Ectodermal cell (in vitro differentiated cells): Measurements from ENCODE around the gene OPN5.

Experiments used
- H3K27ac ChIP-seq: 2 replicates; pipeline ENCODE4 v1.7.0; 2013; ENCODE audit warnings: mild to moderate bottlenecking, low read depth, low read length; ENCODE audit not compliant: insufficient read depth, poor library complexity, severe bottlenecking
- H3K27me3 ChIP-seq: 2 replicates; pipeline ENCODE4 v1.7.0; 2013; ENCODE audit warnings: mild to moderate bottlenecking, low read length; ENCODE audit not compliant: insufficient read depth, control insufficient read depth, poor library complexity, severe bottlenecking
- H3K36me3 ChIP-seq: one replicate; pipeline ENCODE4 v1.7.0; 2013; ENCODE audit warnings: low read length; ENCODE audit not compliant: control insufficient read depth, insufficient read depth
- H3K4me1 ChIP-seq: one replicate; pipeline ENCODE4 v1.7.0; 2013; ENCODE audit warnings: low read length; ENCODE audit not compliant: control insufficient read depth, insufficient read depth
- H3K4me3 ChIP-seq: 2 replicates; pipeline ENCODE4 v1.7.0; 2013; ENCODE audit warnings: low read depth, low read length, control low read depth; ENCODE audit not compliant: insufficient read depth
- H3K9me3 ChIP-seq: 2 replicates; pipeline ENCODE4 v1.7.0; 2013; ENCODE audit warnings: mild to moderate bottlenecking, low read length, moderate library complexity; ENCODE audit not compliant: control insufficient read depth
- WGBS, 2 experiments: methylation state at CpG; one replicate each; pipeline ENCODE4 v1.1.7; 2013; ENCODE audit warnings: missing lambda C conversion rate in 2 of 2; 5-methylcytosine and 5-hydroxymethylcytosine counted together

The OPN5 gene

DNA sequence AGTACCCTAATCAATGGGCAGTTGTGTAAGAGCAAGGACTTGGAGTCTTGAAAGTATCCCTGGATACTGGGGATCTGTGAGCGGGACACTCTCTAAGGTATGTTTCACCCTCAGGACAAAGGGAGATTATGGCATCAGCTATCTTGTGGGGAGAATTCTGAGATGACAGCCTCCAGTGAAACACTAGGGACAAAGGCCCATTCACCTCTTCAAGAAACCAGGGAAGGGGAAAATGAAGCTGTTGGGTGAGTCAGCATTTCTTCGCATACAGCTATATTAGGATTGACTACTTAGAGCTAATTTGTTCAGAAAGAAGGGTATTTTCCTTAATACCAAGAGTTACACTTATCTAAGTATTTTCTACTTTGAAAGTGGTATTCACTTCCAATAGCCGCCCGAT, 35.9 kb downstream of the OPN5 start:
- no peaks in the 10 kb centered on the region for H3K27me3 ChIP-seq
- WGBS, 2 experiments, result 88 to 99% methylated on average over 2 to 3 of the region's 4 CpGs
- H3K36me3 ChIP-seq, result no peaks in the 10 kb centered on the region
- no peak overlapping the region for H3K4me3 ChIP-seq
- H3K4me1 ChIP-seq, result no peaks in the 10 kb centered on the region
- H3K9me3 ChIP-seq, result no peaks in the 10 kb centered on the region
- H3K27ac ChIP-seq, result no peak overlapping the region

- Histone ChIP-seq H3K36me3 (no peaks in the 10 kb centered on the region), H3K27me3 (no peaks in the 10 kb centered on the region), H3K9me3 (no peaks in the 10 kb centered on the region), H3K27ac (no peak overlapping the region), H3K4me1 (no peaks in the 10 kb centered on the region), H3K4me3 (no peak overlapping the region)
- 100% methylated on average over 2 of the region's 3 CpGs for WGBS, 2 experiments
Observed at GRCh38 chr6:47819461-47819860, 37.6 kb downstream of the OPN5 start.

- Histone ChIP-seq H3K27me3 (no peaks in the 10 kb centered on the region), H3K9me3 (no peaks in the 10 kb centered on the region), H3K27ac (no peak overlapping the region), H3K36me3 (no peaks in the 10 kb centered on the region), H3K4me3 (no peak overlapping the region), H3K4me1 (no peaks in the 10 kb centered on the region)
- WGBS, 2 experiments, result 91 to 93% methylated on average over 6 of the region's 6 CpGs
Observed at GRCh38 chr6:47822856-47823554, 41.2 kb downstream of the OPN5 start.

GRCh38 chr6:47832386-47833100, 50.7 kb downstream of the OPN5 start:
- H3K9me3 ChIP-seq, result no peaks in the 10 kb centered on the region
- no peaks in the 10 kb centered on the region for H3K36me3 ChIP-seq
- WGBS, 2 experiments, result 86 to 91% methylated on average over 1 of the region's 2 CpGs
- no peaks in the 10 kb centered on the region for H3K27me3 ChIP-seq
- no peak overlapping the region for H3K27ac ChIP-seq
- no peaks in the 10 kb centered on the region for H3K4me1 ChIP-seq
- no peak overlapping the region for H3K4me3 ChIP-seq

DNA sequence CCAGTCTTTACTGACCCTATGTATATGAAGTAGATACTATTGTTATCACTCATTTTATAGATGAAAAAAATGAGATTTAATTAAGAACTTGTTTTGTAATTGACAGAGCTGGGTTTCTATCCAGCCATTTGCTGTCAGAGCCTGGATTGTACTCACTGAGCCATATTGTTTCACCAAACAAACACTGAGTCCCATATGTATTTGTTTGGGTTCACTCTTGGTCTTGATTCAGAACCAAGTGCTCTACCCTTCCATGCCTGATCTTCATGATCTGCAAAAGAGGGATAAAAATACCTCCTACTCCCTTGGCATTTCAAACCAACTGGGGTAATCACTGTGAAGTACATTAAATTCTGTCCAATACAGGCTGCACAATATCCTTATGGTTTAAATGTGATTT, 52.4 kb downstream of the OPN5 start:
- Histone ChIP-seq H3K27me3 (no peaks in the 10 kb centered on the region), H3K4me1 (no peaks in the 10 kb centered on the region), H3K9me3 (no peaks in the 10 kb centered on the region), H3K27ac (no peak overlapping the region), H3K36me3 (no peaks in the 10 kb centered on the region), H3K4me3 (no peak overlapping the region)

DNA sequence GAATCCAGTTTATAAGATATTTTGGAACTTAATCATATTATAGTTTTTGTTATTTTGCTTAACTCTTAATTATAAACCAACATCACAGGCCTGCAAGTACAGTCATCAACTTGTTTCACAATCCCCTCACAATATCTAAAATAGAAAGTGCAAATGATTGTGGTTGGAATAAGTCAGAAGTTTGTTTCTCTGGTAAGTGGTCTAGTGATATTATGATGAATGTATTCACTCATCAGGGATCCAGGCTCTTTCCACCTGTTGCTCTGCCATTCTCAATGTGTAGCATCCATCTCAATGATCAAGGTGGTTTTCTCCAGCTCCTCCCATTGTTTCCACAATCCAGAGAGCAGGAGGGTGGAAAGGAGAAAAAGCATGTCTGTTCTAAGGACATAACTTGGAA, 54.2 kb downstream of the OPN5 start:
- Histone ChIP-seq H3K36me3 (no peaks in the 10 kb centered on the region), H3K27ac (no peak overlapping the region), H3K9me3 (no peaks in the 10 kb centered on the region), H3K4me1 (no peaks in the 10 kb centered on the region), H3K27me3 (no peaks in the 10 kb centered on the region), H3K4me3 (no peak overlapping the region)

DNA sequence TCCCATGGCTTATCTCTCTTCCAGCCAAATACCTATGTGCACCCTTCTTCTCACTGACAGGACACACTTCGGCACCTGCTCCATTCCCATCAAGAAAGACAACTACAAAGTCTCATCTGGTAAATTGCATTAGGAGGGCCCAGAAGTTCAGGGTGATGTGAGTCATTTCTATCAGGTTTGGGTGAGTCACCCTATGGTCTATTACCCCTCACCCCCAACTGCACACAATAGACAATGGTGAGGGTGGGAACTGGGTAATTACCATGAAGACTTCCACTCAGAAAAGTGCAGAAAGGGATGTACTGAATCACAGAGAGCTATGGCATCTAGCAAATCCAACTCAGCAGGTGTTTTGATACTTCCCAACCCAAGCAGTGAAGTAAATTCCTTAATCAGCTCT, 54.8 kb downstream of the OPN5 start:
- Histone ChIP-seq H3K4me3 (no peak overlapping the region), H3K9me3 (no peaks in the 10 kb centered on the region), H3K27me3 (no peaks in the 10 kb centered on the region), H3K4me1 (no peaks in the 10 kb centered on the region), H3K27ac (no peak overlapping the region), H3K36me3 (no peaks in the 10 kb centered on the region)
- WGBS, 2 experiments, result 100% methylated on average over 1 of the region's 1 CpG

- Histone ChIP-seq H3K27ac (no peak overlapping the region), H3K36me3 (no peaks in the 10 kb centered on the region), H3K27me3 (no peaks in the 10 kb centered on the region), H3K4me3 (no peak overlapping the region), H3K9me3 (no peaks in the 10 kb centered on the region), H3K4me1 (no peaks in the 10 kb centered on the region)
- 92 to 96% methylated on average over 1 of the region's 1 CpG for WGBS, 2 experiments
Observed at GRCh38 chr6:47839645-47840044, 57.8 kb downstream of the OPN5 start.

DNA sequence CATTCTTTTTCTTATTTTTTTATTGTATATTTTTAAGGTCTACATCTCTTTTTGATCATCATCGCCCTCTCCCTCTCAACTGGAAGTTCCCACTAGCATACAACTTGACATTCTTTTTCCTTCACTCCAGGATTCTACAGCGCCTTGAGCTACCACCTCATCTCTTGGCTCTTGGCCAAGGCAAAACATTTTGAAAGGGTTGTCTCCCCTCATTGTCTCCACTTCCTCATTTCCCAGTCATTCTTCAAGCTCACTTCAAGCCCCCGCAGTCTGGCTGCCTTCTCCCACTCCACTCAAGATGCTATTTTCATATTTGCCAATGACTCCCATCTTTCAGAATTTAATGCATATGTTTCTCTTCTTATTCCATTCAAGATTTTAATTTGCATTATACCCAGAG, 63.0 kb downstream of the OPN5 start:
- no peaks in the 10 kb centered on the region for H3K36me3 ChIP-seq
- H3K4me1 ChIP-seq, result no peaks in the 10 kb centered on the region
- no peak overlapping the region for H3K27ac ChIP-seq
- no peaks in the 10 kb centered on the region for H3K9me3 ChIP-seq
- no peaks in the 10 kb centered on the region for H3K27me3 ChIP-seq
- 94% methylated on average over 3 of the region's 3 CpGs for WGBS, 2 experiments
- no peak overlapping the region for H3K4me3 ChIP-seq

DNA sequence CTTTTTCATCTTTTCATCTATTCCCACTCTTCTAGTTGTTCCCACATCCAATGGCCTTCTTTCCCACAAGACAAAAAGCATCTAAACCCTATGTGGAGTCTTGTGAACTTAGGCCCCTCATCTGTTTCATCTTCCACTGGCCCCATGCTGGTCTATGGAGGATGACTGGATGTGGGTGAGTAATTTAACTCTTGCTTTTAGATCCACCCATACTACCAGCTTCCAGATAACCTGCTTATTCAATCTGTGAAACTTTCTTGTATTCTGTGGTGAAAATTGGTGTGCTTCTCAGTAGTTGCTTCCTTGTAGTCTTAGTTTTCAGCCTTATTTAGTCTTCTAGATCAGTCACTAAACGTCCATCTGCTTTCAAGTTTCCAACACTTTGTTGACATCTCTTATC, 64.9 kb downstream of the OPN5 start:
- Histone ChIP-seq H3K27me3 (no peaks in the 10 kb centered on the region), H3K36me3 (no peaks in the 10 kb centered on the region), H3K4me3 (no peak overlapping the region), H3K4me1 (no peaks in the 10 kb centered on the region), H3K9me3 (no peaks in the 10 kb centered on the region), H3K27ac (no peak overlapping the region)
- 86 to 100% methylated on average over 1 of the region's 1 CpG for WGBS, 2 experiments
